DOHH2 (cell line): ENCODE measurements around the gene PGM2.
A peak's percentile ranks its signal among the peaks of the same experiment; 100 is the strongest.

Experiments
- H3F3A ChIP-seq: fragments of 200-600 bp; sonication (generic), shearing (Covaris generic); 2 replicates; pipeline ENCODE4 v1.6.0; 2016; ENCODE audit warnings: antibody characterized with exemption, mild to moderate bottlenecking; ENCODE audit not compliant: control insufficient read depth, insufficient read depth
- H3K27ac ChIP-seq: fragments of 200-600 bp; sonication (generic); 2 replicates; pipeline ENCODE4 v1.5.1; 2014; ENCODE audit warnings: low read depth, mild to moderate bottlenecking, low read length, moderate library complexity
- H3K27me3 ChIP-seq: fragments of 200-600 bp; sonication (generic); 2 replicates; pipeline ENCODE4 v1.6.1; 2014; ENCODE audit warnings: mild to moderate bottlenecking, low read length, mixed read lengths; ENCODE audit not compliant: control insufficient read depth
- H3K36me3 ChIP-seq: fragments of 200-600 bp; sonication (generic); 2 replicates; pipeline ENCODE4 v1.6.1; 2014; ENCODE audit warnings: mild to moderate bottlenecking, low read length, moderate library complexity, mixed read lengths; ENCODE audit not compliant: control insufficient read depth
- H3K4me1 ChIP-seq: fragments of 200-600 bp; sonication (generic); 2 replicates; pipeline ENCODE4 v1.6.1; 2014; ENCODE audit warnings: mild to moderate bottlenecking, low read length, mixed read lengths; ENCODE audit not compliant: control insufficient read depth
- H3K4me2 ChIP-seq: fragments of 200-600 bp; sonication (generic); 2 replicates; pipeline ENCODE4 v1.6.0; 2014; ENCODE audit warnings: mild to moderate bottlenecking, low read length, moderate library complexity
- H3K4me3 ChIP-seq: fragments of 200-600 bp; sonication (generic); 2 replicates; pipeline ENCODE4 v1.5.1; 2014; ENCODE audit warnings: mild to moderate bottlenecking, low read length, mixed read lengths
- H3K79me2 ChIP-seq: fragments of 200-600 bp; sonication (generic); 2 replicates; pipeline ENCODE4 v1.6.1; 2014; ENCODE audit warnings: mild to moderate bottlenecking, low read length, mixed read lengths; ENCODE audit not compliant: control insufficient read depth
- H3K9me2 ChIP-seq: fragments of 200-600 bp; sonication (generic); replicated peaks from 2 replicates; pipeline ENCODE4 v1.6.1; 2014; ENCODE audit warnings: mild to moderate bottlenecking, low read length, mixed read lengths; ENCODE audit not compliant: control insufficient read depth
- H3K9me3 ChIP-seq: fragments of 200-600 bp; sonication (generic); 2 replicates; pipeline ENCODE4 v1.6.1; 2014; ENCODE audit warnings: antibody characterized with exemption, low read length, mixed read lengths; ENCODE audit not compliant: control insufficient read depth, insufficient read depth
- H4K20me1 ChIP-seq: fragments of 200-600 bp; sonication (generic); 2 replicates; pipeline ENCODE4 v1.6.0; 2014; ENCODE audit warnings: low read depth, mild to moderate bottlenecking, antibody characterized with exemption, low read length, moderate library complexity; ENCODE audit not compliant: control insufficient read depth, insufficient read depth
- CTCF ChIP-seq: fragments of 200-600 bp; sonication (generic); IDR thresholded peaks from one replicate; pipeline ENCODE4 v1.5.1; 2014; ENCODE audit warnings: antibody characterized with exemption, mild to moderate bottlenecking, low read depth, low read length; ENCODE audit not compliant: poor library complexity, severe bottlenecking
- EZH2phosphoT487 ChIP-seq: fragments of 200-600 bp; sonication (generic); IDR thresholded peaks from 2 replicates; pipeline ENCODE4 v1.6.1; 2017; ENCODE audit warnings: borderline replicate concordance, mild to moderate bottlenecking, antibody characterized with exemption, low read length, moderate library complexity, mixed read lengths

PGM2 gene

DNA sequence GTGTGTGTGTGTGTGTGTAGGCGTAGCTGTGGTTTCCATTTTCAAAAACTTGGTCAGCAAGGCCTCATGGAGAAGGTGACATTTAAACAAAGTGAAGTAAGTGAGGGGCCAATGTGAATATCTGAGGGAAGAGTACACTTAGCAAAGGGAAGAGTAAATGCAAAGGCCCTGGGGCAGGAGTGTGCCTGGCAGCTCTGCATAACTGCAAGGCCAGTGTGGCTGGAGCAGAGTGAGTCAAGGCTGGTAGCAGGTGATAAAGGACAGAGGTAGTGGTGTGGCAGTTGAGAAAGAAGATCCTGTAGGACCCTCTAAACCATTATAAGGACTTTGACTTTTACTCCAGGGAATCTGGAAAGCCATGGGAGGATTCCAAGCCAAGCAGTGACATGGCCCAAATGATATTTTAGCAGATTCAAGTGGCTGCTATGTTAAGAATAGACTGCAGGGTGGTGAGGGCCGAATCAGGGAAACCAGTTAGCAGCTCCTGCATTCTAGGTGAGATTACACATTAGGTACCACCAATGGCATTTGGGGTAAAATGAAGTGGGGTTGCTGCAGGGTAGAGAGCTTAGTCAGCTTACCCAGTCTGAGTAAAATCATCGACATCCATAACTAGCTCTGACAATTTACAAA is 58.5 kb downstream of the PGM2 start:
- no peaks in the 10 kb centered on the region for H3K36me3 ChIP-seq
- no peak overlapping the region for H3K4me3 ChIP-seq
- H4K20me1 ChIP-seq, result no peaks in the 10 kb centered on the region
- peaks cover 14% of the 10 kb centered on the region for H3K27me3 ChIP-seq
- H3K27ac ChIP-seq, result no peak overlapping the region
- no peaks in the 10 kb centered on the region for H3K79me2 ChIP-seq
- H3K4me2 ChIP-seq, result no peak overlapping the region
- H3K9me2 ChIP-seq, result no peaks in the 10 kb centered on the region
- H3K4me1 ChIP-seq, result no peaks in the 10 kb centered on the region
- TF ChIP-seq EZH2phosphoT487 (no peak), CTCF (no peak)
- H3F3A ChIP-seq, result peaks cover 7% of the 10 kb centered on the region; the same call in 1 of the 2 replicates
- H3K9me3 ChIP-seq, result no peaks in the 10 kb centered on the region

DNA sequence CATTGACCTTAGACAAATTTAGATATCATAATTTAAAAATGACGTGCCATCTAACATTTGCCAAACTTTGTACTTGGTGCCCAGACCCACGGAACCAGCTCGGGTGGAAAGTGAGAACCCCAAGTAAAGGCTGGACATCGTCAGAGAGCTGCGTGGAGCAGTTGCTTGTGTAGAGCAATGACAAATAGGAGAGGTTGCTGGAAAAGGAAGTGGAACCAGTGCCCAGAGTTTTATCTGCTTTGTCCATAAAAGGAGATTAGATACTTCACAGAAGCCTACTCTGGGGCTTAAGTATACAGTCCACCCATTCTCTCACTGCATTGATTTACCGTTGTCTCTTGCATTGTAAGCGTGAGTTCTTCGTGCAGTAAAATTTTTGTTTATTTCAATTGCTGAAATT is 59.0 kb downstream of the PGM2 start:
- Histone ChIP-seq H3K4me1 (peaks cover 5% of the 10 kb centered on the region), H3F3A (peaks cover 7% of the 10 kb centered on the region; the same call in 1 of the 2 replicates), H3K27ac (no peak overlapping the region), H3K4me2 (no peak overlapping the region), H3K4me3 (no peak overlapping the region), H3K9me3 (no peaks in the 10 kb centered on the region), H3K79me2 (no peaks in the 10 kb centered on the region), H3K36me3 (no peaks in the 10 kb centered on the region), H3K27me3 (peaks cover 19% of the 10 kb centered on the region), H3K9me2 (no peaks in the 10 kb centered on the region), H4K20me1 (no peaks in the 10 kb centered on the region)
- TF ChIP-seq EZH2phosphoT487, result no peak
- TF ChIP-seq CTCF, result no peak

- Histone ChIP-seq H3K4me1 (peaks cover 22% of the 10 kb centered on the region), H3K4me2 (peak overlapping the region; percentile 66), H3K27ac (no peak overlapping the region), H3F3A (peaks cover 7% of the 10 kb centered on the region; the same call in 1 of the 2 replicates), H3K9me2 (no peaks in the 10 kb centered on the region), H4K20me1 (no peaks in the 10 kb centered on the region), H3K27me3 (peaks cover 14% of the 10 kb centered on the region; the same call in 1 of the 2 replicates), H3K4me3 (peak overlapping the region; percentile 75), H3K9me3 (no peaks in the 10 kb centered on the region), H3K36me3 (no peaks in the 10 kb centered on the region), H3K79me2 (peaks cover 21% of the 10 kb centered on the region)
- no peak for TF ChIP-seq EZH2phosphoT487
- TF ChIP-seq CTCF, result no peak
Observed at GRCh38 chr4:37889849-37890800, 63.6 kb downstream of the PGM2 start.
